Stimulated activated CD8-positive, alpha-beta memory T cell treated with anti-CD3 and anti-CD28 coated beads, Interleukin-4, amount 100 ng/mL, for 1 hour (primary cell): ENCODE results near the gene GLS.

Source experiments
- DNase-seq, 2 donors: peaks; one replicate each; pipeline ENCODE4 v3.0.0-alpha.2; 2020; ENCODE audit warnings: low read depth in 2 of 2, low spot score in 1 of 2

Gene GLS

DNA sequence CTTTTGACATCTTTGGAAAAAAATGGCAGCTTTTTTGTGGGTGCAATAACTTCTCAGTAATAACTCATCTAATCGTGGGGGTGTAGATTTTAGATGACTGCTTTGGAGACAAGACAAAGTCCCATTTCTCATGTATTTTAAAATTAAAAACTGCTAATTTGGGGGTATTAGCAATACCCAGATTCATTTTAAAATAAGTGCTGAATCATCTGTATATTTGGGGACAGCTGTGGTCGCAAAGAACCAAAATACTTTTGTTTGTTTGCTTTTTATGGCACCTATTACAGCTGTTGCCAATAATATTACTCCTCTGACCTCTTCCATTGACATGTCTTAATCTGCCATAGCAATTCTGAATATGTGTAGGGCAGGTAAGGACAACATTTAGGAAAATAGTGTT, 87.9 kb downstream of the GLS start:
- no peak for DNase-seq

DNA sequence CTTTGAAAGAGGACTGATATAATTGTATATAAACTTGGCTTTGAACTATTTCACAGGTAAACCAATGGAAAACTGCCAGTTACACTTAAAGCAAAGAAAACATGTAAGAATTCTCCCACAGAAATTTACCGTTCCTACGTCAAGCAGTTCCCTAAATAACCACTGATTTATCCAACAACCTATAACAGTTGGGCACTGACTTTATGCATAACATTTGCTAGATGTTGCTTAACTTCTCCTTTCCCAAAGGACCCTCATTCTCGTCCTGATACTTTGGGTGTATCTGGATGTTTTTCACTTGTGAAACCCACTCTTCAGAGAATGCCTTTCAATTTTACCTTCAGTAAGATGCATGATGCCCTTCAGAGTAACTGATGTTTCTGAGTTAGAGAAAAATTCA, 89.5 kb downstream of the GLS start:
- no peak for DNase-seq

DNA sequence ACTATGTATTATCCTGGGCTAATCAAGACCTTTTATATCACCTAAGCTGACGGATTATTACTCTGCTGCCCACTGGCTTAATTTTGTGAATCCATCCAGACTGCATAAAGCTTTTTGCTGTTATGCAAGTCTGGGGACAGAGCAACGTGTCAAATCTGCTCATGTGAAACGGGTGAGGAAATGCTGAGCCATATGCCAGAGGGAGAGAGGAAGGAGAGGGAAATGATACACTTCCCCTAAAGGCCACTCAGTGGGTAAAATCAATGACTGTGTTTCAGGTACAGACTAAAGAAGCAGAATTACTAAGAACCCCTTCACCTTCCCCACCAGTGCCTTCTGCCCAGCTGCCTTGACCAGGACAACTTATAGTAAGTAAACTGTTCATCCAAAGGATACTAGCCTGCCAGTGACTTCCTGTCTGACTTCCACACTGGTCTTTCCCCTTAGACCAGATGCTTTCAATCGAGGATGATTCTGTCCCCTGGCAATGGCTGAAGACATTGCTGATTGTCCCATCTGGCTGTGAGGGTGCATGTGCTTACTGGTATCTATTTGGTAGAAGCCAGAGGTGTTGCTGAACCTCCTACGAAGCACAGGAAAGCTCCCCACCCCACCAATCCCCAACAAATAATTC, 90.4 kb downstream of the GLS start:
- DNase-seq: no peak

DNA sequence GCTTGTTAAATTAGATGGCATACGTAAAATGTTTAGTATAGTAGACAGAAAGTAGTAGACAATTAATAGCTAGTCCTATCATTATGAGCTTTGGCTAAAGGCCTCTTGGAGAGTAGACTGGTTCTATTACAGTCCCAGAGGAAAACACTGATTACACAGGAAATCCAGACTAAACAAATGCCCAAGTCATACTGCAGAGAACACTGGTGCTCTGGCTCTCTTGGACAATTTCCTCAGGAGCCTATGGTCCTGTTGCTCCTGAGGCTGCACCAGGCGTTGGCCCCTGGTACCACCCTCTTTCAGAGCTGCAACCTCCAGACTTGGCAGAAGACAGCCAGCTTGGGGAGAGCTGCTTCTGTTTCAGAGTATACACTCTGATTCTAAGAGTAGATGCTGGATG, 91.6 kb downstream of the GLS start:
- DNase-seq: no peak

DNA sequence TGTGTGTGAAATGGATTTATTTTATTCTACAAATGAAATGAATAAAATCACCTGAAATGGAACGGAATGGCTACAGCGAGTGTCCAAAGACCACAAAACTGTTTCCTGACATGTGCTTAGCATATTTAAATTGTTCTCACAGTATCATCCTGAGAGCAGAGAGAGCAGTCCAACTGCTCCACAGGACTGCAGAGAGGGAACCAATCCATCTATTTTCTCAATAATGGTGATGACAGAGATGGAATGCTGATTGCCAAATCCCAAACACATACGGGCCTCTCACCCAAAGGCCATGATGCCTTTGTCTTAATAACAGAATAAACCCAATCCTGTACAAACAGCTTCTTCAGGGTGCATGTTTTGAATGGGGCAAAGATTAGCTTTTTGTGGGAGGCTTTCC, 92.2 kb downstream of the GLS start:
- DNase-seq: no peak

DNA sequence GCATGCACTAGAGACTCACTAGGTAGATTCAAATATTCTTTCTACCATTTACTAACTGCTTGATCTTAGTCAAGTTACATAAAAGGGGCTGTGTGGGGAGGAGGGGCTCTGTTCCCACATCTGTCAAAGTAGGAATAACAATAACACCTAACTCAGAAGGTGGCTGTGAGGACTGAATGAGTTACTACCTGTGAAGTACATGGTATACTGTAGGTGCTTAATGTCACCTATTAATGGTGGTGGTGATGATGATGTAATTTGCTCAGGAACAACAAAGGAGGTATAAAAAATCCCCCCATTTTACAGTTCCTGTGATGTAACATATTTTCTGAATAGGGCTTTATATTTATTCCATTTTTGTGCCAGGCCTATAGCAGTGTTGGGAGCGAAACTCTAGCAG, 92.6 kb downstream of the GLS start:
- DNase-seq: no peak

DNA sequence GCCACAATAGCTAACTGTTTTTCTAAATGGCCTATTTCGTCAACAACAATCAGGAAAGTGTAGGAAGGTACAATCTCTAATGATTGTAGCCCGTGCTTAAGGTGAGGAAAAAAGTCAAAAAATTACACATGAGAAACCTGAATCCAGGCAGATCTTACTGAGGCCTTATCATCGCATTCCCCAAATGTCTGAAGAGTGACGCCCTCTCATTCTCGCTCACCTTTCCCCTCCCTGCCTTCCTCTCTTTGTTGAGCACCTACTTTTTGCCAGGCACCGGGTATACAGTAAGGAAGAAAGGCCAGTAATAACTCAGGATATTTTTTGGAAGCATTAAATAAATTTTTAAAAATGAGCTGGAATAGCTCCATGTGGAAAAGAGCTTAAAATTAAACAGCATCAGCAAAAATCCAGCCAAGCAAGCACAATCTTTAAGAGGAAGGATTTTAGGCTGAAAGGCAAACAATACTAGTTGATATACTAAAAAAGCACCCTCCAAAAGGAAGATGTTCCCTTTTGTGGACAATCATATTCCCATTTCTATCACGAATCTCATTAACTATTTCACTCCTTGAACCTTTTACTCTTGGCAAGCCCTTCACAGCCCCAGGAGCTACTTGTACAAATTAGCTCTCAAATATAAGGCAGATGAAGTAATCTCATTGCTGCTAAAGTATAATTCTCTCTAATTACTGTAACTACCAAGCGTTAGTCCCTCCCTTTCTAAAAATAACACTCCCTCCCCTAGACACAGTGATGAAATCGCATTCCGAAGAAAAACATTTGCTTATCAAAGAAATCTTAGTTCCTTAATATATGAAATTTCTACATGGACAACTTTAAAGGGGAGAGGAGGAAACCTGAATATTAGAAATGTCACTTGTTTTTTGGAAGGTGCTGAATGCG, 93.4 kb downstream of the GLS start:
- no peak for DNase-seq

DNA sequence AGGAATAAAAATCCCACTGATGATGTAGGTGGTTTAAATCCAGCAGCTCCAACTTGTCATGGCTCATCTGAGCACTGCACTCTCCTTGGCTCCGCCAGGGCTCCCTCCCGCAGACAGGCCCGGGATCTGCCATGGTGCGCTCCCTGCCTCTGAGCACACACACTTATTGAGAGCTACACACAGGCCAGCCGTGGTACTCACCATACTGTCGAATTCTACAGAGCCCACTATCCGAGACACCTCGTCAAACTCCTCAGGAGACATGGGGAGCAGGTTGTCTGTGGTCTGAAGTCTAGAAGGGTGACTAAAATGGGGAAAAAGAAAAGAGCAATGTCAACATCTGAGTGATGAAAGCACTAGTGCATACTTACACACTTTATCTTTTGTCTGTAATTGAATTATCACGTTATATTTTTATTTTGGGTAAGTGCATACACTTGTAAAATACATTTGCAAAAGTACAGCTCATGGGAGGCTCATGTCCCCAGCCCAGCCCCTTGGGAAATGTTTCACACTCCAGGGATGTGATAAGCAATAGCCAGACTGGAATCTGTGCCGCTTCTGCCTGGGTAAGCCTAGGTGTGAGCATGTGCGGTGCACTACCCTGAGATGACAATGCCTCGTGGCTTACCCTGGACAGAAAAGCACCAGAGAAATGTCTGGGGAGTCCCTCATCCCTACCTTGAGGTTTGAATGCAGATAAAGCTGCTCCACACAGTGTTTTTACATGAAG, 94.2 kb downstream of the GLS start:
- no peak for DNase-seq

DNA sequence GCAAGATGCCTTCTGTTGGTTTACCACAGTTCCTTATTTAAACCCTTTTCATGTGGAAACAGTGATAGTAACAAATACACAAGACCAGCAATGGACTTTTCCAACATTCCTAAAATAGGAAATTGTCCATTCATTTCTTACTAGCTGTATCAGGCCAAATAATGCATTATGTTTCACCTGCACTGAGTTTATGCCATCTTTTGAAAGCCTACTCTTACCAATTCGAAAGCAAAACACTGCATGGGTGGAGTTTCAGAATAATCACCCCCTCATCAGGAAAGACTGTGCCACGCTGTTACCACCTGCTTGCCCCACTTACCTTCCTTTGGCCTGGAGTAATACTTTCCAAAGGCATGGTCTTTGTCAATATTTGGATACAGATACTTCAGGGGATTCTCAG, 95.9 kb downstream of the GLS start:
- no peak for DNase-seq

DNA sequence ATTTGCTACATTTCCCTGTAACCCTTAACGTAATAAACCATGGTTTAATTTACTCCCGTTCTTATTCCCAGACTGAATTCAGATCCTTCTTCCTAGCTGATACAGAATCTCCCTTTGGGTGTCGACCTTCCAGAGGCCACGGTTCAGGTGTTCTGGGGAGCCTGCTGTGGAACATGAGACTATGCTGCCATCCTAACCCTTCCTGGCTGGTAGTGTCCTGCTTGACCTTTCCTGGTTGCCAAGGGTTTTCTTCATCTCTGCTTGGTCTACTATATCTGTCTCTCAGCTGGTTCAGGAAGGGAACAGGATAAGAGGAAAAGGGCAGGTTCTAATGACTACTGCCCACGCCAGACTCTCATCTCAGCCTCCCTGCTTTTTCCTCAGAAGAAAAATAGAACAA, 96.9 kb downstream of the GLS start:
- DNase-seq: no peak

DNA sequence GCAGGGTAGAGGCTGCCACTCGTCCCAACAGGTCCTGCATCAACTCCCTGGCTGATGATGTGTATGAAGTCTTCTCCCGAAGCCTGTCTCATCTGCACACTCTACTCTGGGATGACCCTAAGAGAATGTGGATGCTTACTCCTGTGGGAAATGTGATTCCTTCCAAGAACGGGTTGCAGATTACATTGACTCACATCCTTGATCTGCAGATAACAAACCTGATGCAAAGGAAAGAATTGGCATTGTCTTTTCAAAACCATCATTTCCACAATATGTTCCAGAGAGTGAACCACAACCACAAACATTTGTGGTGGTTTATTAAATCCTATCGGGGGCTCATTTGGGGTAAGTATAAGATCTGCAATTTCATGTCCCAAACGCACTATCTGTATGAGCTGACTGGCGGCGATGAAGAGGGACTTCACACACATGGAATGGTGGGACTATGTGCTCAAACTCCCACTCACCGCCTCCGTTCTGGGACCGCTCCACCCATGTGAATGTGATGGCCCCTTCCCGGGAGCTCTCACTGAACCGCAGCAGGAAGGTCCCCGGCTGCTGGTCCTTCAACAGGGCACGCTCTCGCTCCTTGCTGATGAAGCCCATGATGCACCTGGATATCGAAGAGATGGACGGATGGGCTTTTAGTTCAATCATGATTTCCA, 97.9 kb downstream of the GLS start:
- DNase-seq: no peak

DNA sequence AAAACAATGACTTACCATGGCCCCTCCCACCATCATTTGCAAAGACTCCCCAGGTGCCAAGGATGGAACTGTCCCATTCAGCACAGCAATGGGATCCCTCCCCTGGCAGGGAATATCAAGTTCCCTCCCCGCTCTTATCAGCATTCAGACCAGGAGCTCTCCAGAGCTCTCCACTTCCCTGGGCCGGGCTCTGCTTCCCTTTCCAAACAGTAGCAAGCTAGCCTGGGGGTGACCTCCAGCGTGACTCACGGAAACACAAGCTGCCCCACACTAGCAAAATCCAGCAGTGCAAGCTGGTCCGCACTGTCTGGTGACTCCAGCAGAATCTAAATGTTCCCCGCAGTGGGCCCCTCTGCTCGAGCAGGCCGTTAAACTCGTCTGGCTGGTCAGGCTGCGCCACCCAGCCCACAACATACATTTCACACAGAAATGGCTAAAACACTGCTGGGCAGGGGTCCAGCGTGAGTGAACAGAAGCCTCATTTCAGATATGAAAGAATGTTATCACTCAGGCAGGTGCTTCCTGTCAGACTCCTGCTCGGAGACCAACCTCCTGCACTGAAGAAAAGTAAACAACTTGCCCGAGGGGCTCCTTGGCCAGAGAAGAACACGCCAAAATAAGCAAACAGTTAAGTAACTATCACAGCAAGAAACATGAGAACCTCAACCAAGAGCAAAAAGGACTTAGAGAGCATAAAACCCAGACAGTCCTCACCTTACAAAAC, 99.4 kb downstream of the GLS start:
- no peak for DNase-seq

DNA sequence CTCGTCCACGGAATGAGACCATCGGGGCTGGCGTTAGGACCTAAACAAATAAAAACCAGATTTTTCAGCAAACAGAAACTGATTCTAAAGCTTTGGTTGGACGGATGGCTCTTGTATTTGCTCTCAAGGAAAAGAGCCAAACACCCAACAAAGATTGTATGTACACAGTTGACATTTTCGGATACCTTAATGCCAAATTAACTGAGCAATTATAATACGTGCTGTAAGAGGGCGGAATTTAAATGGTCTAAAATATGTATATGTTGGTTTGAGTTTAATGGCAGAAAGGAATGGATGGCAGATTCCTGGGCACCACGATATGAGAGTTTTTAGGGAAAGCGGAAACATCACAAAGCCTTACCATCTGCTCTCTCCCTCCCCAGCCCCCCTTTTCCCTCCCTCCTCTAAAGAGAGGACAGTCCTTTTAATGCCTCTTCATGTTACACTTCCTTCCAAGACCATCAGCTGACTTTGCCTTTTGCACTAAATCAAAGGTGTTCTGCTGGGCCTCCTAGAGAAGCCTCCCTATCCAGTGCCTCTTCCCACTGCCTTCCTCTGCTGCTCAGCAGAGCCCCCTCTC, 100.1 kb downstream of the GLS start:
- DNase-seq: no peak

DNA sequence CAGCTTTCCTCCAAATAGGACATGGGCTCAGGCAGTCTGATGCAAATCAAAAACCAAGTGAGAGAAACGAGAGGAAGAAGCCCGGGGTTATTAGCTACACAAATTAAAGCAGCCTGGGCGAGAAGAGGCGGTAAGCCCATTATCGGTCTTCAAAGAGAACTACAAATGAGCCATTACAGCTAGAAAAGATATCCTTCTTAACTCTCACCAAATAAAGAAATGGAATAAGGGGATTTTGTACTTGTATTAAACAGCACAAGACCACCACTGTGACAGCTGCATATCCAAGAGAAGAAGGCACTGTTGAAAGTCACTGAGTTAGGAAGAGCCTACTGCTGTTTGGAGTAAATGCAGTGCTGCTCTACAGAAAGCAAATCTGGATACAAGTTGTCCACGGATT, 100.7 kb downstream of the GLS start:
- no peak for DNase-seq

DNA sequence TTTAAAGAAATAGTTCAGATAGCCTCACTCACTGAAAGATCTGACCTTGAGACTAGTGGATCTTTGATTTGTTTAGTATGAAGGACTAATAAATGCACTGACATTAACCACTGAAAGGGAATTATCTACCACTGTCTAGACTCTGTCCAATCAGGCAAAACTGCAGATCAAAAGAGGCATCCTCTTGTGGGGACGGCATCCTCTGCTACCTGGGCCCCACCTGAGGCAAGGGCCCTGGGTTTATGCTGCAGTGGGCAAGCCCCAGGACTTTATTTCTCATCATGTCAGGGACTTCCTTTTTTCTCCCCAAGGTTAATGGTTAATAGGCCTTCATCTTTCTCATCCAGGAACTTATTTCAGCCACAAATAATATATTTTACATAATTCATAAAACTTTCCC, 101.1 kb downstream of the GLS start:
- DNase-seq: no peak

DNA sequence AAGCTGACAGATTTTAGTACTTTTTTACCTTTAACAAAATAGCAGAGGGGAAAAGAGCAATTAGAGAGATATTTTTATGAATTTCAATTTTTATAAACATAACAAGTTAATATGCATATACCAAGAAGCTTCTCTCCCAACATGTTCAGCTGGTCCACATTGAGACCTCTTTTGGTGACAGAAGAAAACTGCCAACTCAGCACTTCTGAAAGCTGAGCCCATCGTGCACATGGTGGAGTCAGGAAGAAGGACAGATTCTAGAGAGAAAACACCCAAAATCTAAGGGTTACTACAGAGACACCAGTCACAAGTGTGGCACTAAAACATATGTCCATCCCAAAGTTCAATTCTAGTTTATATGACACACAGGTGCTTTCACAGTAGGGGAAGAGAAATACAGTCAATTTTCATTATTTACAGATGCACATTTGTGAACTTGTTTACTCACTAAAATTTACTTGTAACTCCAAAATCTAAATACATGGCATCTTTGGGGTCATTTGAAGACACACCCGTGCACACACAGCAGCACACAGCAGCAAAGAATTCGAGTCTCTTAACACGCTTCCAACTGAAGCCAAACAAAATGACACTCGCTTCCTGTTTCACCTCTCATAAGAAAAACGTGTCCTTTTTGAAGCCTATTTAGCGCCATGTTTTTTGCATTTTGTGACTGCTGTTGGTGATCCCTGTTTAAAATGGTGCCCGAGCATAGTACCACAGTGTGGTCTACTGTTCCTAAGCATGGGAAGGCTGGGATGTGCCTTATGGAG, 101.8 kb downstream of the GLS start:
- no peak for DNase-seq

DNA sequence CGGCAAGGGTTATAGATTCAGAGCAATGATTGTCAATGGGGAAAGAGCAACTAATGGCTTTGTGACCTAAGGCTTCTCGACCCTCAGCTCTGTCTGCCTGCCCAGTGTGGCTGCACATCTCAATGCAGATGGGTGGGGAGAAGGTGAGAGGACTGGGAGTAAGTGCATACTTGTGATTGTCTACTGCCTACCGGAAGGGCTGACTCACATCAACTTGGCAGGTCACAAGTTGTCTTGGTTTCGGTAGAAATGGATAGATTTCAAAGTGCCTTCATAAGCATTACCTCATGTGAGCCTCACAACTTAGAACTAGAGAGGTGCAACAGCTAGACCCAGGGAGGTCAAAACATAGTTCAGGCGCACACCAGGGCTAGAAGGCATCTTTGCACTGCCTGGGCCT, 104.0 kb downstream of the GLS start:
- no peak for DNase-seq

DNA sequence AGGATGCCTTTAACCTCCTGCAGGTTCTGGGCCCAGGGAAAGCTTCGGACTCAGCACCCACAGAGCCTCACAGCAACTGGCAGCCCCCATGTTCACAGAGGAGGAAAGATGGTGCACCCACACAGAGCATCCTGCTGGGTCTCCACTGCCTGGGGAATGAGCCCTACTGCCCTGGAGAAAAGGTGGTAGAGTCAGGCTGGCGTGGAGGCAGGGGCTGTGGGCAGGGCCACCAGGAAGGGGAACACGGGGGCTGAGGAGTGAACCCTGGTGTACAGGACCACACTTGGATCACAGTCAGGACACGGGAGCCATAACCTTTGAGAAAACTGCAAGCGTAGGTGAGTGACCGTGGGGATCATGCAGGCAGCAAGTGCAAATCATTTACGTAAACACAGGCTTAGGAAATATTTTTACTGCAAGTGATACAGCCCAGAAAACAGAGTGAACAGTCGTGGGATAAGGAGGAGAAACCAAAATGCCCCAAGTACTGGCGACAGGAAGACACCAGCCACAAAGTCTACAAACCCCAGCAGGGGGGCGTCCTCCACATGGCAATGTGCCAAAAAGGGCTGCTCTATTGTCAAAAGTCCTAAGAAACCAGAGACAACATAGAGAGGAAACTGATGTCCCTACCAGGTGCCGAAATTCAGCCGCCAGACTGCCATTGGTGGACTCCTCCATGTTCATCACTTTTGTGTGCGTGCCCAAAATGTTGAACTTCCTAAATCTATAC, 105.8 kb downstream of the GLS start:
- DNase-seq: no peak

DNA sequence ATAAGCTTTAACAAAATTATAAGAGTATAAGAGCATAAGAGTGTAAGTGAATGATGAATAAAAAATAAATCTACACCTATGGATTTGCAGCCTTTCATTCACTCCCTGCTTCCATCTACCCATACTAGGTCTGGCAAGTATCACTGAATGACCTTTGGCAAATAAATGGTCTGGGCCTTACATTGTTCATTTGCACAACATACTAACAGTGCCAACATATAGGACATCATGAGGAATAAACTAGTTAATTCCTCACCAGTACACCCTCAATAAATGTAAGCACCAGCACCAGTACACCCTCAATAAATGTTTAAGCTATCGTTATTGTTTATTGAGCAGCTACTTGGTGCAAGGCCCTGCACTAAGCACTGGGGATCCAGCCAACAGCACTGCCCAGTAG, 106.5 kb downstream of the GLS start:
- DNase-seq: no peak
